CD4-positive, alpha-beta T cell treated with Interleukin-1 beta for 1 hour (primary cell): ENCODE results near the gene STK39.
"Not testable (repeated sequence)": the region's sequence is repeated elsewhere in the genome, so short reads cannot be mapped to it uniquely, and the experiment has no call there.

Experiments used
- DNase-seq, 2 donors: peaks; one replicate each; pipeline ENCODE4 v3.0.0-alpha.2; 2020 to 2022

The STK39 gene

GRCh38 chr2:168081452-168081851 lies 165.9 kb downstream of the STK39 start:
- DNase-seq = not testable (repeated sequence)

- DNase-seq = no peak
Observed at GRCh38 chr2:168079236-168079635, 168.2 kb downstream of the STK39 start.

- DNase-seq = no peak
Observed at GRCh38 chr2:168076731-168077130, 170.7 kb downstream of the STK39 start.

GRCh38 chr2:168075446-168075845 lies 171.9 kb downstream of the STK39 start:
- no peak for DNase-seq

GRCh38 chr2:168072626-168073303 lies 174.6 kb downstream of the STK39 start:
- no peak for DNase-seq

- DNase-seq = no peak
Observed at GRCh38 chr2:168064011-168064998, 183.1 kb downstream of the STK39 start.

GRCh38 chr2:168062936-168063335 lies 184.5 kb downstream of the STK39 start:
- no peak for DNase-seq

GRCh38 chr2:168062054-168062453 lies 185.3 kb downstream of the STK39 start:
- DNase-seq = no peak

- no peak for DNase-seq
Observed at GRCh38 chr2:168060986-168061750, 186.2 kb downstream of the STK39 start.

- DNase-seq = no peak
Observed at GRCh38 chr2:168059758-168060157, 187.6 kb downstream of the STK39 start.

- no peak for DNase-seq
Observed at GRCh38 chr2:168058675-168059074, 188.7 kb downstream of the STK39 start.

- no peak for DNase-seq
Observed at GRCh38 chr2:168056242-168056787, 191.1 kb downstream of the STK39 start.

GRCh38 chr2:168054657-168055056 lies 192.7 kb downstream of the STK39 start:
- no peak for DNase-seq

GRCh38 chr2:168053676-168054075 lies 193.7 kb downstream of the STK39 start:
- no peak for DNase-seq

- no peak for DNase-seq
Observed at GRCh38 chr2:168052773-168053172, 194.6 kb downstream of the STK39 start.

- no peak for DNase-seq
Observed at GRCh38 chr2:168050377-168050776, 197.0 kb downstream of the STK39 start.

- DNase-seq = no peak
Observed at GRCh38 chr2:168049609-168050008, 197.8 kb downstream of the STK39 start.

GRCh38 chr2:168047091-168047690 lies 200.2 kb downstream of the STK39 start:
- DNase-seq = no peak

- no peak for DNase-seq
Observed at GRCh38 chr2:168044579-168044978, 202.8 kb downstream of the STK39 start.

GRCh38 chr2:168044176-168044575 lies 203.2 kb downstream of the STK39 start:
- DNase-seq = no peak

- DNase-seq = not testable (repeated sequence)
Observed at GRCh38 chr2:168042127-168042824, 205.1 kb downstream of the STK39 start.

- DNase-seq = no peak
Observed at GRCh38 chr2:168039881-168040280, 207.5 kb downstream of the STK39 start.
